Measurements from ENCODE around the gene HAVCR1.

Gene HAVCR1

GRCh38 chr5:156984064-156984463 is 74.9 kb downstream of the HAVCR1 start:
- DNase-seq = no peak

- DNase-seq = no peak
These were observed 77.4 kb downstream of the HAVCR1 start for GRCh38 chr5:156981481-156981880.
